Pons (tissue), 1 donor: ENCODE measurements around the gene CENPK.
"Not testable (repeated sequence)": the region's sequence is repeated elsewhere in the genome, so short reads cannot be mapped to it uniquely, and the experiment has no call there.

ENCODE experiments used
- DNase-seq: peaks from one replicate; pipeline ENCODE4 v3.0.0-alpha.2; 2016; ENCODE audit warnings: low spot score

The CENPK gene

GRCh38 chr5:65508978-65509377, 54.0 kb downstream of the CENPK start:
- DNase-seq, result no peak

GRCh38 chr5:65506961-65507360, 56.0 kb downstream of the CENPK start:
- no peak for DNase-seq

DNA sequence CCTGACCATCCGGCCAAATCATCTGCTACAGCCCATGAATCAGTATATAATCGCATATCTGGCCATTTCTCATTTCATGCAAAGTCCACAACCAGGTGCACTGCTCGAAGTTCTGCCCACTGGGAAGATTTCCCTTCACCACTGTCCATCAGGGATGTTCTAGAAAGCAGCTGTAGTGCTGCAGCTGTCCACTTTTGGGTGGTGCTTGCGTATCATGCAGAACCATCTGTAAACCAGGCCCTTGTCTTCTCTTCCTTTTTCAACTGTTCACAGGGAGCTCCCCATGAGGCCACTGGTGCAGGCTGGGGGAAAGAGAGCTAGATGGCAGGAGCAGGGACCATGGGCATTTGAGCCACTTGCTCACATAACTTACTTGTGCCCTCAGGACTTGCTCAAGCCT, 73.8 kb downstream of the CENPK start:
- no peak for DNase-seq

- not testable (repeated sequence) for DNase-seq
Observed at GRCh38 chr5:65488038-65488687, 74.8 kb downstream of the CENPK start.

DNA sequence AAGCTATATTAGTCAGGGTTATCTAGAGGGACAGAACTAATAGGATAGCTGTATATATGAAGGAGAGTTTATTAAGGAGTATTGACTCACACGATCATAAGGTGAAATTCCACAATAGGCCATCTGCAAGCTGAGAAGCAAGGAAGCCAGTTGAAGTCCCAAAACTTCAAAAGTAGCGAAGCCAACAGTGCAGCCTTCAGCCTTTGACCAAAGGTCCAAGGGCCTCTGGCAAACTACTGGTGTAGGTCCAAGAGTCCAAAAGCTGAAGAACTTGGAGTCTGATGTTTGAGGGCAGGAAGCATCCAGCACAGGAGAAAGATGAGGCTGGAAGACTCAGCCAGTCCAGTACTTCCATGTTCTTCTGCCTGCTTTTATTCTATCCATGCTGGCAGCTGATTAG, 76.2 kb downstream of the CENPK start:
- not testable (repeated sequence) for DNase-seq

DNA sequence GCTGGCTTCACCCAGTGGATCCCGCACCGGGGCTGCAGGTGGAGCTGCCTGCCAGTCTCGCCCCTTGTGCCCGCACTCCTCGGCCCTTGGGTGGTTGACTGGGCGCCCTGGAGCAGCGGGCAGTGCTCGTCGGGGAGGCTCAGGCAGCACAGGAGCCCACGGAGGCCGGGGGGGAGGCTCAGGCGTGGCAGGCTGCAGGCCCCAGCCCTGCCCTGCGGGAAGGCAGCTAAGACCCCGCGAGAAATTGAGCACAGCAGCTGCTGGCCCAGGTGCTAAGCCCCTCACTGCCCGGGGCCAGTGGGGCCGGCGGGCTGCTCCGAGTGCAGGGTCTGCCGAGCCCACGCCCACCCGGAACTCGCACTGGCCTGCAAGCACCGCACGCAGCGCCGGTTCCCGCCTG, 77.6 kb downstream of the CENPK start:
- no peak for DNase-seq

DNA sequence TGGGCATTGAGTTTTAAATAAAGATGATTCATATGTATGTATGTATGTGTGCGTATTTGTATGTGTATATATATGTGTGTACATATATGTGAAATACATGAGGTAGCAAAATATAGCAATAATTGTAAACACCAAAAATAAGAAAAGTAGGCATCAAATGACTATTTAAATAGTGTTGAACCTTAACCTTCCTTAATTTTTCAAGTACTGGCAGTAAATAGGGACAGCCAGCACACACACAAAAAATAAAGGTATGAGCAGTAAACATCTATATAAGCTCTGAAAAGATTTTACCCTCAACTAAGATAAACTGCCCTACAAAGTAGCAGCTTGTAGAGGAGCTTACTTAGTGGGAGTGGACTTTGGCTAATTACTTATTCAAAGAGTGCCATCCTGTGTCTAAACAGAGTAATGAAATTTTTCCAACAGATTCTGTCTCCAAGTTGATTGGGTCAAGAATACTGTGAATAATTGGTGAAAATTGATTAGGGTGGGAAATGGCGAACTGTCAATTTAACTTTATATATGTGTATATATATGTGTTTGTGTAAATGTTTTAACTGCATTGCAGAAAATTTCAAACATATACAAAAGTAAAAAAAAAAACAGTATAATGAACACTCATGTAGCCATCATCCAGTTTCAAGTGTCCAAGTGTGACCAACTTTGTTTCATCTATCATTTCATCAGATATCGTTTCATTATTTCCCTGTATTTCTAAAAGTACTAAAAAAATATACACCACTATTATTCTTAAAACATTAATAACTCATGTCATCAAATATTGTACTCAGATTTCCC, 79.2 kb downstream of the CENPK start:
- DNase-seq, result peak; percentile 89

- peak; percentile 70 for DNase-seq
Observed at GRCh38 chr5:65482736-65483545, 80.0 kb downstream of the CENPK start.

DNA sequence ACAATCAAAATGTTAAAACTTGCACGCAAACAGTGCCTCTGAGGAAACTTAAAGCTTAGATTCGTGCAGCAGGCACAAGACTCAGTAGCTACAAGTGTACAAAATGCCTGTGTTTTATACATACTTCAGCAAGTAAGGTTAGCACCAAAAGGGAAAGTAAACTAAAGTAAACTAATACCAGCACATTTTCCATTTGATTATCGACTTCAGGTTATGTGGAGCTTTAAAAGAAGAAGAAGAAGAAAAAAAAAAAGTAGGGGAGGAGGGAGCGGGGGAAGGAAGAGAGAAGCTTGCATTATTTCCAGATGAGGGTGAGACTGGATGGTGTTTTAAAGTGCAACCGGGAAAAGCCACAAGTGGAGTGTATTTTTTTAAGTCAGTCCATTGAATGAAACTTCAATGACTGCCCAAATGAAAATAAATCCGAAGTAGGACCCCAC, 80.7 kb downstream of the CENPK start:
- DNase-seq, result peak; percentile 70

- DNase-seq, result peak; percentile 88
Observed at GRCh38 chr5:65481635-65482295, 81.2 kb downstream of the CENPK start, which contains the start of gene ADAMTS6. ADAMTS6 (minus strand) TSS chr5:65481920; CDS start chr5:65473673, 8,247 bp downstream.

DNA sequence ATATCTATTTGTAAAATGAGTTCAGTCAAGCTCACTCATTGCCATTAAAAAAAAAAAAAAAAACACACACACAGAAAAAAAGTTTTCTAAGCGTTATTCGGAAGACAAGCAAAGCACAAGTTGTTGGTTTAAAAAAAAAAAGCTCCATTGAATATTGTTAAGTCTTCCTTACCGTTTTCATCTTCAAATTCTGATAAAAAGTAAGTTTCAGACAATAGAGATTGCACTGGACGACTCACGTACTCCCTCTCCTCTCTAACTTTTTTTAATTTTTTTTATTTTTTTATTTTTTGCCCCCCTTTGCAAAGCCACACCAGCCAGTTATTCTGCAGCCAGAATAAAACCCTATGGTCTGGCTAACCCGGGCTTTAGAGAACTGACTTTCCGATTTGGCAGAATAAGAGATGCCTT, 81.8 kb downstream of the CENPK start:
- DNase-seq, result no peak

- DNase-seq, result peak; percentile 71
Observed at GRCh38 chr5:65480306-65480865, 82.6 kb downstream of the CENPK start.

GRCh38 chr5:65479527-65479926, 83.4 kb downstream of the CENPK start:
- DNase-seq, result peak; percentile 6

DNA sequence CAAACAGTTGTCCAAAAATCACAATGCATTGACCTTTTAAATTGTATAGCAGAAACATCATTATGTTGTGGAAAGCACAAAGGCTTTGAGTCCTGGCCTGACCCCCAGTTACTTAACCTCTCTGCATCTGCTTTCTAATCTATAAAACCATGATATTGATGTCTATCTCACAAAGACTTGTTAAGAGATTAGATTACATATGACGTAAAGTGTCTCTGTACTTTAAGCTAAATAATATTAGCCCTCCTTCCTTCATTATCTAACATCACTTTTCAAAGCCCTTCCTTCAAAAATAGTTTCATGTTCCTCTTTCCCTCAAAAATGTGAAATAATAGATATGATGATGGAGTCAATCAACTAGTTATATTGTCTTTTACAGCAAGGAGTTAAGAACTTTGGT, 84.6 kb downstream of the CENPK start:
- DNase-seq, result no peak

DNA sequence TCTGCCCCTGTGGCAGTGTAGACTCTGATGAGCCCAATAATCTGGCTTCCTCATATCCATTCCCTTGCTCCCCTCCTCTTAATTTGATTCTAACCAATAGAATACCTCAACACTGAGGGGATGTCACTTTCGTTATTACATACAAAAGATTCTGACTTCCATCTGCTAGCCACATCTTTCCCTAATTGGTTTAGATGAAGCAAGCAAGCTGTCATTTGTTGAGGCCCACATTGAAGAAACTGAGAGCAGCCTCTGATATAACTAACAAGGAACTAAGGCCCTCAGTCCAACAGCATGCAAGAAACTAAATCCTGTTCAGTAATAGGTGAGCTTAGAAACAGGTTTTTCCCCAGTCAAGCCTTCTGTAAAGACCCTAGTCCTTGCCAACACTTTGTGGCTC, 87.1 kb downstream of the CENPK start:
- no peak for DNase-seq

GRCh38 chr5:65475336-65475735, 87.6 kb downstream of the CENPK start:
- DNase-seq, result no peak

- DNase-seq, result no peak
Observed at GRCh38 chr5:65474130-65474711, 88.7 kb downstream of the CENPK start.

- DNase-seq, result no peak
Observed at GRCh38 chr5:65468633-65469032, 94.3 kb downstream of the CENPK start.
